B cell (primary cell): Measurements from ENCODE around the gene BCKDHA.
A peak's percentile ranks its signal among the peaks of the same experiment; 100 is the strongest.

ENCODE experiments used
- CTCF ChIP-seq: fragments of 200-600 bp; IDR thresholded peaks from one replicate; pipeline ENCODE4 v1.8.0; 2022; ENCODE audit warnings: antibody characterized with exemption, mild to moderate bottlenecking
- EZH2 ChIP-seq: IDR thresholded peaks from 2 replicates; pipeline ENCODE4 v1.6.1; 2012; ENCODE audit warnings: borderline replicate concordance, low read depth, mild to moderate bottlenecking, moderate library complexity, low read length; ENCODE audit not compliant: insufficient read depth, poor library complexity, severe bottlenecking

GRCh38 chr19:41354343-41354953 lies 43.2 kb upstream of the BCKDHA start:
- TF ChIP-seq CTCF, result peak; percentile 50
- TF ChIP-seq EZH2, result no peak
